GM19438 (cell line): ENCODE measurements around the gene PIK3CA.

ENCODE experiments used
- ATAC-seq: cut with Tn5 transposase; IDR thresholded peaks from one replicate; pipeline ENCODE4 v1.9.1; 2021; ENCODE audit warnings: low read depth; ENCODE audit not compliant: unreplicated experiment

PIK3CA gene

DNA sequence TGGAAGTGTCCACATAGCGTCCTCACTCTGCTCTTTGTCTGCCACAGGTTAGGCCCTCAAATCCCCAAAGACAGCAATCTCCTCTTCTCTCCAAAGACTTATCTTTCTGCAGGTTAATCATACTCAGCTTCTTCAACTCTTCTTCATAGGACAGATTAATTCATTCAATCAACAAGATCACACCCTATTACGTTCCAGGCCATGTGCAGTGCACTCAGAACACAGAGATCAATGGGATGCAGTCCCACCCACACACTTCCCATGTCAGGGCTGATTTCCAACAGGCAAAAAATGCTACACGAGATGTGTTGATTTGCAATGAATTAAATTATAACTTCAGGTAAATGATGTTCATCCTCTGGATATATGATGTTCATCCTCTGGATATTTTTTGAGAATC is 141.1 kb downstream of the PIK3CA start:
- ATAC-seq = no peak
